Omental fat pad (tissue), 4 donors: ENCODE data around the gene TNFSF15. TPM values are rescaled to one million over a fixed set of nuclear protein-coding genes. Genes with fewer than 3 reads are reported as not detected.

Experiments
- ATAC-seq: fragments of 150-250 bp; one replicate; pipeline ENCODE4 v1.9.1; 2016; ENCODE audit warnings: mild to moderate bottlenecking, moderate library complexity; ENCODE audit not compliant: low FRiP score
- DNase-seq: peaks from one replicate; pipeline ENCODE4 v3.0.0-alpha.2; 2019; ENCODE audit warnings: low spot score
- CTCF ChIP-seq, 3 donors: fragments of 450-650 bp; IDR thresholded peaks; one replicate each; pipeline ENCODE4 v1.5.1; 2016 to 2017; ENCODE audit warnings: antibody characterized with exemption in 3 of 3, mild to moderate bottlenecking in 3 of 3, moderate library complexity in 2 of 3
- total RNA-seq, 4 donors: library from RNA; depleted of rRNA; stranded (reverse); fragments of >200 nt; gene quantifications; one replicate each; pipeline ENCODE4 v1.1.0, GENCODE V29; 2016

The TNFSF15 gene
- total RNA-seq, 4 donors from 2014 or later: 0.36 to 2.4 (median 0.50) TPM; not detected in 1

DNA sequence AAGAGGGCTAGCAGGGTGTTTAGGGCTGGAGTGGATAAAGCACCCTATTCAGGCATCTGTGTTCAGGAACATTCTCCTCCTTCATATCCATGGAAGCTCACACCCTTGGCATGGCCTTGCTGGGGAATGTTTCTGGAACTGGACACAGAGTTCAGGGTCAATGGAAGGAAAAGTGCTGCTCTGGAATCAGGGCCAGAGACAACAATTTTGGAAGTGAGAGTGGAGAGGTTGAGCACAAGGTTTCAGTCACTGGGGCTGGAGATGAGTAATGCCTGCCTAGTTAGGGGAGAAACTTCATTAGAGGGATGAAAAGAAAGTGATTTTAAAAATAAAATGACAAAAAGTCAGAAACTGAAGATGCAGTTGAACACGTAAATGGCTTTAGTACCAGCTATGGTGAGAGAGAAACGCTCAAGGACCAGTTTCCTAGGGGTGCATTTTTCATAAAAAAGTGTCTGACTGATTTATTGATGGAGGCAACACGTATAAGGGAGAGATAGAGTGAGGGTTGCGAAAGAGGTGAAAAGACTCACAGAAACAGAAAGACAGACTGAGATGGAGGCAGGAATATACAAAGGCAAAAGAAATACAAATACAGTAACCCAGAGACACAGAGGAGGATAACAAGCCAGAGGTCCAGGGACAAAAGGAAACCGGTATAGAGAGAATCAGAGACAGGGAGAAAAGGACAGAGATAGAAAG lies 8.0 kb upstream of the TNFSF15 start:
- ATAC-seq (no peak), DNase-seq (no peak)
- TF ChIP-seq CTCF (IDR thresholded peaks at IDR 0.05): no peak

GRCh38 chr9:114811966-114812636 lies 6.3 kb upstream of the TNFSF15 start:
- DNase-seq (no peak), ATAC-seq (peak; percentile 34)
- no peak for TF ChIP-seq CTCF (IDR thresholded peaks at IDR 0.05)

DNA sequence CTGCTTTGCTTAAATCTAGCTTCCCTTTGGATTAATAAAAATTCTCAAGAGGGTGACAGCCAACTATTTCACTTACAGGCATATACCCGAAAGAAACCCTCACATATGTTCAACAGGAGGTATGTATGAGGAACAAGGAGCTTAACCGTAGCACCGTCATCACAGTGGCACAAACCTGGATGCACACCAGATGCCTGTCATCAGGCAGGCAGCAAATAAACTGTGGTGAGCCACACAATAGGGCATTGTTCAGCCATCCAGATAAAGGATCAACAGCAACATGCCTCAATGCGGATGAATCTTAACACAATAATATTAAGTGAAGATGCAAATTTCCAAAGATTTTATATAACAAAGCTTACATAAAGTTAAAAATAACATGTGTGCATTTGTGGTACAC lies 5.5 kb upstream of the TNFSF15 start:
- no peak for DNase-seq
- TF ChIP-seq CTCF (IDR thresholded peaks at IDR 0.05): no peak
- ATAC-seq: no peak

GRCh38 chr9:114810614-114811013 lies 4.8 kb upstream of the TNFSF15 start:
- no peak for TF ChIP-seq CTCF (IDR thresholded peaks at IDR 0.05)
- no peak for ATAC-seq
- DNase-seq: no peak

DNA sequence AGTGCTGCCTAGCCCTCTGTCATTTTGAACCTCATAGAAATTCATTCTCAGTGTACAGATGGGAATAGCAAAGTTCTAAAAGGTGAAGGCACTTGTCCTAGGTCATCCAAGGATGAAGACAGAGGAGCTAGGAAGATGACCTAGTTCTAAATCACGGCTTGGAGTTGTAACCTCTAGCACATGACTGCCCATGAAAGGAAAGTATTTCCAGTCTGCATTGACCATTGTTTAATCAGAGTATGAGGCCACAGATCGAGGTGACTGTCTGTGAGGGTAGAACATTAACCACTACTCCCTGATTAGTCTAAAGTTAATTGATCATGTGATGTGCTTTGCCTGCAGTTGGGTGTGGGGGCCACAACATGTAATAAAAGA lies 674 bp upstream of the TNFSF15 start:
- no peak for TF ChIP-seq CTCF (IDR thresholded peaks at IDR 0.05)
- DNase-seq: no peak
- no peak for ATAC-seq

- TF ChIP-seq CTCF (IDR thresholded peaks at IDR 0.05): no peak
- no peak for ATAC-seq
- DNase-seq: no peak
Measured at GRCh38 chr9:114804505-114804904, 1.3 kb downstream of the TNFSF15 start.
